DOHH2 (cell line): ENCODE measurements around the gene P3H1.

ENCODE experiments used
- H3F3A ChIP-seq: fragments of 200-600 bp; sonication (generic), shearing (Covaris generic); 2 replicates; pipeline ENCODE4 v1.6.0; 2016; ENCODE audit warnings: antibody characterized with exemption, mild to moderate bottlenecking; ENCODE audit not compliant: control insufficient read depth, insufficient read depth
- H3K27ac ChIP-seq: fragments of 200-600 bp; sonication (generic); 2 replicates; pipeline ENCODE4 v1.5.1; 2014; ENCODE audit warnings: low read depth, mild to moderate bottlenecking, low read length, moderate library complexity
- H3K27me3 ChIP-seq: fragments of 200-600 bp; sonication (generic); 2 replicates; pipeline ENCODE4 v1.6.1; 2014; ENCODE audit warnings: mild to moderate bottlenecking, low read length, mixed read lengths; ENCODE audit not compliant: control insufficient read depth
- H3K36me3 ChIP-seq: fragments of 200-600 bp; sonication (generic); 2 replicates; pipeline ENCODE4 v1.6.1; 2014; ENCODE audit warnings: mild to moderate bottlenecking, low read length, moderate library complexity, mixed read lengths; ENCODE audit not compliant: control insufficient read depth
- H3K4me1 ChIP-seq: fragments of 200-600 bp; sonication (generic); 2 replicates; pipeline ENCODE4 v1.6.1; 2014; ENCODE audit warnings: mild to moderate bottlenecking, low read length, mixed read lengths; ENCODE audit not compliant: control insufficient read depth
- H3K4me2 ChIP-seq: fragments of 200-600 bp; sonication (generic); 2 replicates; pipeline ENCODE4 v1.6.0; 2014; ENCODE audit warnings: mild to moderate bottlenecking, low read length, moderate library complexity
- H3K4me3 ChIP-seq: fragments of 200-600 bp; sonication (generic); 2 replicates; pipeline ENCODE4 v1.5.1; 2014; ENCODE audit warnings: mild to moderate bottlenecking, low read length, mixed read lengths
- H3K79me2 ChIP-seq: fragments of 200-600 bp; sonication (generic); 2 replicates; pipeline ENCODE4 v1.6.1; 2014; ENCODE audit warnings: mild to moderate bottlenecking, low read length, mixed read lengths; ENCODE audit not compliant: control insufficient read depth
- H3K9me2 ChIP-seq: fragments of 200-600 bp; sonication (generic); replicated peaks from 2 replicates; pipeline ENCODE4 v1.6.1; 2014; ENCODE audit warnings: mild to moderate bottlenecking, low read length, mixed read lengths; ENCODE audit not compliant: control insufficient read depth
- H3K9me3 ChIP-seq: fragments of 200-600 bp; sonication (generic); 2 replicates; pipeline ENCODE4 v1.6.1; 2014; ENCODE audit warnings: antibody characterized with exemption, low read length, mixed read lengths; ENCODE audit not compliant: control insufficient read depth, insufficient read depth
- H4K20me1 ChIP-seq: fragments of 200-600 bp; sonication (generic); 2 replicates; pipeline ENCODE4 v1.6.0; 2014; ENCODE audit warnings: low read depth, mild to moderate bottlenecking, antibody characterized with exemption, low read length, moderate library complexity; ENCODE audit not compliant: control insufficient read depth, insufficient read depth
- EZH2phosphoT487 ChIP-seq: fragments of 200-600 bp; sonication (generic); IDR thresholded peaks from 2 replicates; pipeline ENCODE4 v1.6.1; 2017; ENCODE audit warnings: borderline replicate concordance, mild to moderate bottlenecking, antibody characterized with exemption, low read length, moderate library complexity, mixed read lengths
- TF ChIP-seq, protein P1 (sequence below): fragments of 200-600 bp; sonication (generic); IDR thresholded peaks from one replicate; pipeline ENCODE4 v1.5.1; 2014; ENCODE audit warnings: antibody characterized with exemption, mild to moderate bottlenecking, low read depth, low read length; ENCODE audit not compliant: poor library complexity, severe bottlenecking

P3H1 gene

DNA sequence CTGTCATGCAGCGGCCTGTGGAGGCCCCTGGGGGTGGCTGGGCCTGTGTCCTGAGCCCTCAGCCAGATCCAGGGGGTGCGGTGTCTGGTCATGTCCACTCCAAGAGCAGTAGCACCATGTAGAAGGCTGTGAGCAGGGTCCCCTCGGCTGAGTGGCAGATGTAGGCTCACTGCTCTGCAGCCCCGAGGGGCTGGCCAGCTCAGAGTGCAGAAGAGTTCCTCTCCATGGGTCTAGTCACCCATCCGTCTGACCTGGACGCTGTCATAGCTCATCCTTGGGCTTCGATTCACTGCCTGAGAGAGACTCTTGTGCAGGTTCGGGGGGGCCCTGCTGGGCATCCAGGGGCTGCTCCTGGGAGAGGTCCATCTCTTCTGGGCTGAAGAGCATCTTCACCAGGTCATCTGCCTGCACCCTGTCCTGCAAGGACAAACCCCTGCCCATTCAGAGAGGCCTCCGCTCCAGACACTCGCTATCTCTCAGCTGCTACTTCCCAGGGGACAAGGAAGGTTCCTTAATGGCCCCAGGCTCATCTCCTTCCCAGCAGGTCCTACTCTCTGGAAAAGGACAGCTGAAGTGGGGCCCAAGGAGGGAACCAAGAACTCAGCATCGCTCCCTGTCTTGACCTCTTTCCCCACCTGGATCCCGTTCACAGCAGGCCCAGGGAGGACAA, 20.3 kb downstream of the P3H1 start:
- Histone ChIP-seq H3K36me3 (peaks cover 31% of the 10 kb centered on the region), H3K9me3 (no peaks in the 10 kb centered on the region), H3K4me2 (no peak overlapping the region), H3K27me3 (no peaks in the 10 kb centered on the region), H3K79me2 (no peaks in the 10 kb centered on the region), H3K4me3 (no peak overlapping the region), H3K27ac (no peak overlapping the region), H3F3A (no peaks in the 10 kb centered on the region), H4K20me1 (0 out of 2 replicates have a peak, but pooled peaks cover 7% of the 10 kb centered on the region), H3K9me2 (no peaks in the 10 kb centered on the region), H3K4me1 (no peaks in the 10 kb centered on the region)
- TF ChIP-seq, protein P1, sequence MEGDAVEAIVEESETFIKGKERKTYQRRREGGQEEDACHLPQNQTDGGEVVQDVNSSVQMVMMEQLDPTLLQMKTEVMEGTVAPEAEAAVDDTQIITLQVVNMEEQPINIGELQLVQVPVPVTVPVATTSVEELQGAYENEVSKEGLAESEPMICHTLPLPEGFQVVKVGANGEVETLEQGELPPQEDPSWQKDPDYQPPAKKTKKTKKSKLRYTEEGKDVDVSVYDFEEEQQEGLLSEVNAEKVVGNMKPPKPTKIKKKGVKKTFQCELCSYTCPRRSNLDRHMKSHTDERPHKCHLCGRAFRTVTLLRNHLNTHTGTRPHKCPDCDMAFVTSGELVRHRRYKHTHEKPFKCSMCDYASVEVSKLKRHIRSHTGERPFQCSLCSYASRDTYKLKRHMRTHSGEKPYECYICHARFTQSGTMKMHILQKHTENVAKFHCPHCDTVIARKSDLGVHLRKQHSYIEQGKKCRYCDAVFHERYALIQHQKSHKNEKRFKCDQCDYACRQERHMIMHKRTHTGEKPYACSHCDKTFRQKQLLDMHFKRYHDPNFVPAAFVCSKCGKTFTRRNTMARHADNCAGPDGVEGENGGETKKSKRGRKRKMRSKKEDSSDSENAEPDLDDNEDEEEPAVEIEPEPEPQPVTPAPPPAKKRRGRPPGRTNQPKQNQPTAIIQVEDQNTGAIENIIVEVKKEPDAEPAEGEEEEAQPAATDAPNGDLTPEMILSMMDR = no peak
- no peak for TF ChIP-seq EZH2phosphoT487

DNA sequence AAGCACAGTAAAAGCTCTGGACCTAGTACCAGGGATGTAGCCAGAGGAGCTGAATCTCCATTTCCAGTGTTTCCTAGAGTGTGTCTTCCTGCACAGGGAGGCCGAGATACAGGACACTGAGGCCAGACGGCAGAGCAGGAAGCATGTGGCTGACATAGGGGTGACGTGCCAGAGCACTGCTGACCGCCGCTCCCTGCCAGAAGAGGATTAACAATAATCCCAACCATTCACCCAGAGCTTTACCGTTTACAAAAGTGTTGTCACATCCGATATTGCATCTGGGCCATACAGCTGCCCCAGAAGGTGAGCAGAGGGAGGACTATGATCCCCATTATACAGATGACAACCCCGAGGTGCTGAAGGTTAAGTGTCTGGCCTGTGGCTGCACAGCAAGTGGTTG, 21.0 kb downstream of the P3H1 start:
- TF ChIP-seq, protein P1 = no peak
- Histone ChIP-seq H3K9me2 (no peaks in the 10 kb centered on the region), H3K27ac (no peak overlapping the region), H3F3A (no peaks in the 10 kb centered on the region), H3K4me1 (no peaks in the 10 kb centered on the region), H3K4me2 (no peak overlapping the region), H3K9me3 (no peaks in the 10 kb centered on the region), H4K20me1 (0 out of 2 replicates have a peak, but pooled peaks cover 7% of the 10 kb centered on the region), H3K27me3 (no peaks in the 10 kb centered on the region), H3K36me3 (peaks cover 31% of the 10 kb centered on the region), H3K4me3 (no peak overlapping the region), H3K79me2 (no peaks in the 10 kb centered on the region)

DNA sequence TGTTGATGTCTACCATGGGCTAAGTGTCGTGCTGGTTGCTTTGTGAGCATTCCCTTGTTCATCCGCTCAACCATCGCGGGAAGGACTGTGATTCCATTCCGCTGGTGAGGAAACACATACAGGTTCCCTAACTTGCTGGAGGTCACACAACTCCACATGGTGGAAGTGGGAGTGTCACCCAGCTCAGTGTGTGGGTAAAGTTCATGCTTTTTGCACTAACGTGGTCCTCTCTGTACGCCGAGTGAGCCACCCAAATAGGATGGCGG, 22.7 kb downstream of the P3H1 start:
- peaks cover 20% of the 10 kb centered on the region for H3K36me3 ChIP-seq
- H3K4me2 ChIP-seq = no peak overlapping the region
- H4K20me1 ChIP-seq = 0 out of 2 replicates have a peak, but pooled peaks cover 7% of the 10 kb centered on the region
- no peak overlapping the region for H3K4me3 ChIP-seq
- no peaks in the 10 kb centered on the region for H3K79me2 ChIP-seq
- H3K4me1 ChIP-seq = no peaks in the 10 kb centered on the region
- H3K27ac ChIP-seq = no peak overlapping the region
- H3K9me3 ChIP-seq = no peaks in the 10 kb centered on the region
- no peaks in the 10 kb centered on the region for H3K9me2 ChIP-seq
- TF ChIP-seq, protein P1 = no peak
- no peak for TF ChIP-seq EZH2phosphoT487
- no peaks in the 10 kb centered on the region for H3K27me3 ChIP-seq
- no peaks in the 10 kb centered on the region for H3F3A ChIP-seq
